ENCODE results near the gene TBX21.

DNA sequence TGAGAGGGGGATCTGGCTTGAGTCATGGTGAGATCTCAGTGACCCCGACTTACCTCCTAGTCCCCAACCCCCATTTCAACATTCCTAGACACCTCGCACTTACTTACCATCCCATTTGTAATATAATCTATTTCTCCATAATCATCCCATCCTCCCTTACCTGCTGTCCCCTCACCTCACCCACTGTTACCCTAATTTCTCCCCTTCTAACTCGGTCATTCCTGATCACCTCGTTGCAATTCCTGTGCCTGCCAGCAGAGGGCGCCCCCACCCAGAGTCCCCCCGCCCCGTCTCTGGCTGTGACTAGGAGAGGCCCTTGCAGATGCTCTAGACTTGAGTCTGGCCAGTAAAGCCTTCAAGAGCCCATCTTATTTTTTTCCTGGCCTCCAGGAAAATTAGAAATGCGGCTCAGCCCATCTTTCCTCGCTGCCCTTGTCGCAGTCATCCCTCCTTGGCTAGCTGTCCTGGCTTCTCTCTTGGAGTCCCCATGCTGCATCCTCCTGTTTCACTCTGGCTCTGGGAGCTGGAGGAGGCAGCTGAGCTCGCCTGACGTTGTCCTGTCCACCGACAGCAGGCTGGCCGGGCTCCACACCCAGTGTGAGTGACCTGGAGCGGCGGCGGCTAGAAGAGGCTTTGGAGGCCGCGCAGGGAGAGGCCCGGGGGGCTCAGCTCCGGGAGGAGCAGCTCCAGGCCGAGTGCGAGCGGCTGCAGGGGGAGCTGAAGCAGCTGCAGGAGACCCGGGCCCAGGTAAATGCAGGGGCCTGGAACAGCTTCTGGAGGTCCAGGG, 34.1 kb upstream of the TBX21 start:
- TF ChIP-seq, protein P1, sequence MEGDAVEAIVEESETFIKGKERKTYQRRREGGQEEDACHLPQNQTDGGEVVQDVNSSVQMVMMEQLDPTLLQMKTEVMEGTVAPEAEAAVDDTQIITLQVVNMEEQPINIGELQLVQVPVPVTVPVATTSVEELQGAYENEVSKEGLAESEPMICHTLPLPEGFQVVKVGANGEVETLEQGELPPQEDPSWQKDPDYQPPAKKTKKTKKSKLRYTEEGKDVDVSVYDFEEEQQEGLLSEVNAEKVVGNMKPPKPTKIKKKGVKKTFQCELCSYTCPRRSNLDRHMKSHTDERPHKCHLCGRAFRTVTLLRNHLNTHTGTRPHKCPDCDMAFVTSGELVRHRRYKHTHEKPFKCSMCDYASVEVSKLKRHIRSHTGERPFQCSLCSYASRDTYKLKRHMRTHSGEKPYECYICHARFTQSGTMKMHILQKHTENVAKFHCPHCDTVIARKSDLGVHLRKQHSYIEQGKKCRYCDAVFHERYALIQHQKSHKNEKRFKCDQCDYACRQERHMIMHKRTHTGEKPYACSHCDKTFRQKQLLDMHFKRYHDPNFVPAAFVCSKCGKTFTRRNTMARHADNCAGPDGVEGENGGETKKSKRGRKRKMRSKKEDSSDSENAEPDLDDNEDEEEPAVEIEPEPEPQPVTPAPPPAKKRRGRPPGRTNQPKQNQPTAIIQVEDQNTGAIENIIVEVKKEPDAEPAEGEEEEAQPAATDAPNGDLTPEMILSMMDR (conservative IDR thresholded peaks at IDR 0.05 in 1 of 2, IDR thresholded peaks at IDR 0.05 in 1 of 2; ENCODE audit: extremely low read depth in 1 of 2, insufficient read depth in 1 of 2, low read depth in 1 of 2, low read length in 2 of 2) = peak; percentile 62 to 88
- no peak for TF ChIP-seq EZH2 (IDR thresholded peaks at IDR 0.05; ENCODE audit: borderline replicate concordance, low read length)
